K562 (cell line): ENCODE results near the gene ZSCAN1. TPM values are rescaled to one million over a fixed set of nuclear protein-coding genes. Genes with fewer than 3 reads are reported as not detected.

Experiments used
- ATAC-seq: fragments of 200-7000 bp; cut with Tn5 transposase; 3 replicates; pipeline ENCODE4 v1.9.1; 2020; ENCODE audit warnings: moderate library complexity
- BruUV-seq: library from RNA; stranded (reverse); fragments of 400-500 nt; replicated peaks from 2 replicates; lab custom pipeline; 2021; lab: Mats Ljungman, UMichigan
- CTCF ChIA-PET: fragments of 300-600 bp; formaldehyde crosslinking; extraction: SDS; loops from one replicate; lab custom pipeline; 2021; ENCODE audit warnings: low intra/inter-chr PET ratio; lab: Yijun Ruan, JAX
- POLR2A ChIA-PET: fragments of 300-600, 350-650 bp; sonication (Branson Sonifier 250); formaldehyde crosslinking; extraction: SDS; loops from one replicate; lab custom pipeline; 2021; ENCODE audit warnings: antibody characterized with exemption, inconsistent platforms; lab: Yijun Ruan, JAX
- DNase-seq, 4 experiments: peaks; one replicate each; pipeline versions ENCODE4 v3.0.0 to v3.0.0-alpha.2; 2011 to 2018; ENCODE audit warnings: low spot score in 3 of 4, mixed read lengths in 3 of 4; ENCODE audit errors: extremely low read depth in 1 of 4
- FAIRE-seq: peaks from 2 replicates; lab custom pipeline; 2011; peaks lifted over from hg19 to GRCh38; lab: Jason Lieb, UNC
- H2AFZ ChIP-seq: 2 replicates; pipeline ENCODE4 v1.6.0; 2011; ENCODE audit warnings: low read depth, low read length, control low read depth, inconsistent platforms
- H3K27ac ChIP-seq: fragments of 200-600 bp; 3 replicates; pipeline ENCODE4 v1.8.0; 2011; ENCODE audit warnings: low read depth, mild to moderate bottlenecking, control low read depth, inconsistent platforms, low read length, moderate library complexity, mixed read lengths; ENCODE audit errors: extremely low read depth
- H3K27me3 ChIP-seq, 2 experiments: fragments of 300-600 bp in 1 of 2; 2 replicates in 1 of 2; 3 replicates in 1 of 2; pipeline versions ENCODE4 v1.6.0 to v1.8.0; 2011; ENCODE audit warnings: inconsistent platforms in 2 of 2, low read length in 2 of 2, mild to moderate bottlenecking in 1 of 2, mixed read lengths in 1 of 2, moderate library complexity in 1 of 2; ENCODE audit not compliant: control insufficient read depth in 2 of 2, insufficient read depth in 2 of 2
- H3K36me3 ChIP-seq: fragments of 300-600 bp; 3 replicates; pipeline ENCODE4 v1.8.0; 2011; ENCODE audit warnings: mild to moderate bottlenecking, low read length, inconsistent platforms; ENCODE audit not compliant: control insufficient read depth, insufficient read depth
- H3K4me1 ChIP-seq, 2 experiments: fragments of 200-600 bp in 1 of 2; replicated peaks in 1 of 2; 2 replicates in 1 of 2; 3 replicates in 1 of 2; pipeline versions ENCODE4 v1.5.1 to v1.8.0; 2011; ENCODE audit warnings: inconsistent platforms in 2 of 2, low read length in 2 of 2, mild to moderate bottlenecking in 1 of 2, mixed read lengths in 1 of 2, moderate library complexity in 1 of 2; ENCODE audit not compliant: control insufficient read depth in 2 of 2, insufficient read depth in 2 of 2
- H3K4me2 ChIP-seq: 2 replicates; pipeline ENCODE4 v1.6.1; 2011; ENCODE audit warnings: low read length, control low read depth, inconsistent platforms, mixed read lengths; ENCODE audit not compliant: insufficient read depth
- H3K4me3 ChIP-seq: fragments of 200-600 bp; sonication (generic), shearing (Covaris generic); 2 replicates; pipeline ENCODE4 v1.5.1; 2016; ENCODE audit warnings: control low read depth, inconsistent platforms
- H3K79me2 ChIP-seq: fragments of 200-600 bp; 3 replicates; pipeline ENCODE4 v1.8.0; 2011; ENCODE audit warnings: low read length, inconsistent platforms; ENCODE audit not compliant: control insufficient read depth, insufficient read depth
- H3K9ac ChIP-seq, 2 experiments: 2 replicates each; pipeline versions ENCODE4 v1.6.0 to v1.6.1; 2011; ENCODE audit warnings: low read depth in 2 of 2, low read length in 2 of 2, control low read depth in 1 of 2, inconsistent platforms in 1 of 2, mild to moderate bottlenecking in 1 of 2, mixed read lengths in 1 of 2; ENCODE audit not compliant: insufficient read depth in 1 of 2
- H3K9me1 ChIP-seq: one replicate; pipeline ENCODE4 v1.6.0; 2011; ENCODE audit warnings: inconsistent platforms, mild to moderate bottlenecking, low read length, moderate library complexity; ENCODE audit not compliant: control insufficient read depth, insufficient read depth
- H3K9me3 ChIP-seq: replicated peaks from 2 replicates; pipeline ENCODE4 v1.5.1; 2011; ENCODE audit warnings: low read depth, low read length, inconsistent platforms; ENCODE audit not compliant: control insufficient read depth, insufficient read depth
- H4K20me1 ChIP-seq: replicated peaks from 2 replicates; pipeline ENCODE4 v1.6.1; 2011; ENCODE audit warnings: low read length, inconsistent platforms, mixed read lengths; ENCODE audit not compliant: control insufficient read depth, insufficient read depth
- DIDO1 ChIP-seq: fragments of 450-650 bp; IDR thresholded peaks from 2 replicates; pipeline ENCODE4 v1.6.1; 2016; ENCODE audit warnings: low read depth, missing biosample characterization, missing genetic modification characterization
- POLR2G ChIP-seq: fragments of 200-400 bp; formaldehyde crosslinking; IDR thresholded peaks from 2 replicates; pipeline ENCODE4 v1.6.1; 2017; ENCODE audit warnings: low read depth, mild to moderate bottlenecking, antibody characterized with exemption, low read length, moderate library complexity
- RBFOX2 ChIP-seq: fragments of 200-400 bp; formaldehyde crosslinking; IDR thresholded peaks from 2 replicates; pipeline ENCODE4 v1.6.1; 2017; ENCODE audit warnings: low read depth, mild to moderate bottlenecking, low read length, moderate library complexity
- YY1 ChIP-seq, 3 experiments: IDR thresholded peaks; 2 replicates each; pipeline ENCODE4 v1.6.1; 2011; ENCODE audit warnings: low read length in 2 of 3, mild to moderate bottlenecking in 2 of 3, moderate library complexity in 2 of 3, borderline replicate concordance in 1 of 3, control low read depth in 1 of 3, low read depth in 1 of 3; ENCODE audit not compliant: insufficient read depth in 3 of 3, insufficient replicate concordance in 2 of 3, control insufficient read depth in 1 of 3, insufficient read length in 1 of 3; ENCODE audit errors: extremely low read depth in 1 of 3
- WGBS: fragments of 100-300 bp; shearing (Covaris generic); methylation state at CpG from one replicate; pipeline ENCODE4 v1.1.6; 2016; ENCODE audit warnings: low coverage, mixed read lengths; ENCODE audit not compliant: insufficient coverage; ENCODE audit errors: missing lambda C conversion rate; 5-methylcytosine and 5-hydroxymethylcytosine counted together
- in situ Hi-C: fragments of 300-500 bp; cut with MboI; formaldehyde crosslinking; loops from 4 replicates; pipeline ENCODE4 v1.15.0; 2018; ENCODE audit warnings: inconsistent platforms, mixed read lengths
- intact Hi-C: fragments of 100-400 bp; cut with micrococcal nuclease; formaldehyde crosslinking; loops from 2 replicates; pipeline ENCODE4 v1.14.2; 2022
- polyA plus RNA-seq, 8 experiments: library from polyadenylated mRNA; depleted of rRNA in 4 of 8; stranded (reverse) in 5 of 8; unstranded in 3 of 8; fragments of >200 nt; fragmentation: Nextera tagmentation in 2 of 8; fragmentation: Illumina TruSeq in 1 of 8; extraction: Ambion mirVana in 2 of 8; extraction: Trizol in 1 of 8; gene quantifications; 2 replicates each; pipeline versions ENCODE4 v1.2.1 to v1.2.3, GENCODE V29; 2011 to 2014; ENCODE audit warnings: inconsistent platforms in 1 of 8, missing spikeins in 1 of 8
- total RNA-seq, 7 experiments: library from RNA; depleted of rRNA in 6 of 7; stranded (reverse); fragments of >200 nt in 6 of 7; fragmentation: Illumina TruSeq in 2 of 7; extraction: Trizol in 2 of 7; gene quantifications; 2 replicates each; pipeline versions ENCODE4 v1.2.1 to v1.2.3, GENCODE V29; 2011 to 2021; ENCODE audit warnings: low replicate concordance in 1 of 7
- TF ChIP-seq, protein P1 (sequence below), 2 experiments: IDR thresholded peaks; 2 replicates each; pipeline ENCODE4 v1.6.1; 2011; ENCODE audit warnings: borderline replicate concordance in 1 of 2, control low read depth in 1 of 2, low read depth in 1 of 2, low read length in 1 of 2, mild to moderate bottlenecking in 1 of 2, mixed read lengths in 1 of 2, moderate library complexity in 1 of 2; ENCODE audit not compliant: insufficient read depth in 1 of 2, insufficient read length in 1 of 2, poor library complexity in 1 of 2, severe bottlenecking in 1 of 2; ENCODE audit errors: extremely low read depth in 1 of 2
- TF ChIP-seq, protein P2 (sequence below): fragments of 450-650 bp; IDR thresholded peaks from 2 replicates; pipeline ENCODE4 v1.6.1; 2017; ENCODE audit warnings: mild to moderate bottlenecking, moderate library complexity

Gene ZSCAN1
- total and polyA plus RNA-seq, 9 of the 15 experiments (the other 6 are each of a cell fraction or from before 2014, with no cell fraction given): not detected

DNA sequence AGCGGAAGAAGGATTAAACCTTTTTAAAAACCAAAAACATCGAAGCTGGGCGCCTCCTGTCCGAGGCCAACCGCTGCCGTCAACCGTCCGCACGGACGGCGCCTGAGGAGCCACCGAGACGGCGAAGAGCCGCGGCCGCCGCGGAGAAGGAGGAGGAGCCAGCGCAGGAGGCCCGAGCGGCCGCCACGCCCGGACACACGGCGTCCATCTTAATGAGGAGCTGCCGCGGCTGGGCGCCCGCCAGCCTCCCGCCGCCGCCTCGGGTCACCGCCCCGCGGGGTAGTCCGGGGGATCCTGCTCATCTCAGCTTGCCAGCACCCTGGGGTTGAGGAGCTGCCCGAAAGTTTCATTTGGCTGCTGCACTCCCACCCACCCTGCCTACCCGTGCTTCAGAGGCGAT is 10.6 kb downstream of the ZSCAN1 start:
- in situ Hi-C loops: no loop called here
- no peak for FAIRE-seq

More for the DNA sequence above, 10.6 kb downstream of the ZSCAN1 start:
- Histone ChIP-seq H3K27ac (no peak overlapping the region), H2AFZ (peak overlapping the region; percentile 33; the same call in 1 of the 2 replicates), H3K9me1 (no peaks in the 10 kb centered on the region), H3K4me1 (peaks cover 0 to 16% of the 10 kb centered on the region in 2 experiments; a peak in 2 of 5 replicates), H4K20me1 (no peaks in the 10 kb centered on the region), H3K79me2 (no peaks in the 10 kb centered on the region), H3K4me3 (peak overlapping the region; percentile 18; the same call in 1 of the 2 replicates), H3K9me3 (no peaks in the 10 kb centered on the region), H3K27me3 (peaks cover 0 to 10% of the 10 kb centered on the region in 2 experiments; a peak in 2 of 5 replicates), H3K9ac (0 out of 4 replicates have a peak overlapping the region, but pooled peaks of 1 of the 2 experiments have one; percentile 17), H3K36me3 (no peaks in the 10 kb centered on the region), H3K4me2 (peak overlapping the region; percentile 43)
- ATAC-seq: peak; percentile 84
- peak in 2 of 4 experiments; percentile 8 to 26 for DNase-seq
- ChIA-PET CTCF (interaction anchor here (0.7 kb wide), 1 partner anchor 1486 kb away, joined by 4 read pairs; no protein-coding TSS in a partner anchor), POLR2A (no interaction called here)
- no TSS peak for BruUV-seq
- 3% methylated on average over 24 of the region's 42 CpGs for WGBS
- TF ChIP-seq POLR2G (0 out of 2 replicates have a peak, but pooled peaks have one; percentile 63), DIDO1 (tag) (no peak), RBFOX2 (peak; percentile 55), YY1 (IDR thresholded peaks at IDR 0.05; ENCODE audit: borderline replicate concordance in 1 of 3, control insufficient read depth in 1 of 3, extremely low read depth in 1 of 3, insufficient read depth in 3 of 3, insufficient read length in 1 of 3, insufficient replicate concordance in 2 of 3, low read depth in 1 of 3, low read length in 2 of 3) (peak in 1 of 3 experiments; percentile 14)
- TF ChIP-seq, protein P1, sequence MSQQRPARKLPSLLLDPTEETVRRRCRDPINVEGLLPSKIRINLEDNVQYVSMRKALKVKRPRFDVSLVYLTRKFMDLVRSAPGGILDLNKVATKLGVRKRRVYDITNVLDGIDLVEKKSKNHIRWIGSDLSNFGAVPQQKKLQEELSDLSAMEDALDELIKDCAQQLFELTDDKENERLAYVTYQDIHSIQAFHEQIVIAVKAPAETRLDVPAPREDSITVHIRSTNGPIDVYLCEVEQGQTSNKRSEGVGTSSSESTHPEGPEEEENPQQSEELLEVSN (IDR thresholded peaks at IDR 0.05; ENCODE audit: borderline replicate concordance in 1 of 2, extremely low read depth in 1 of 2, insufficient read depth in 1 of 2, insufficient read length in 1 of 2, low read depth in 1 of 2, low read length in 1 of 2, poor library complexity in 1 of 2, severe bottlenecking in 1 of 2): peak in 1 of 2 experiments; percentile 55
- TF ChIP-seq, protein P2, sequence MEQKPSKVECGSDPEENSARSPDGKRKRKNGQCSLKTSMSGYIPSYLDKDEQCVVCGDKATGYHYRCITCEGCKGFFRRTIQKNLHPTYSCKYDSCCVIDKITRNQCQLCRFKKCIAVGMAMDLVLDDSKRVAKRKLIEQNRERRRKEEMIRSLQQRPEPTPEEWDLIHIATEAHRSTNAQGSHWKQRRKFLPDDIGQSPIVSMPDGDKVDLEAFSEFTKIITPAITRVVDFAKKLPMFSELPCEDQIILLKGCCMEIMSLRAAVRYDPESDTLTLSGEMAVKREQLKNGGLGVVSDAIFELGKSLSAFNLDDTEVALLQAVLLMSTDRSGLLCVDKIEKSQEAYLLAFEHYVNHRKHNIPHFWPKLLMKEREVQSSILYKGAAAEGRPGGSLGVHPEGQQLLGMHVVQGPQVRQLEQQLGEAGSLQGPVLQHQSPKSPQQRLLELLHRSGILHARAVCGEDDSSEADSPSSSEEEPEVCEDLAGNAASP: no peak
- intact Hi-C loops: no loop called here
